GM11168 (cell line): ENCODE measurements around the gene C16orf78.
"Not testable (repeated sequence)": the region's sequence is repeated elsewhere in the genome, so short reads cannot be mapped to it uniquely, and the experiment has no call there.

Experiments used
- in situ Hi-C: fragments of 300-500 bp; cut with MboI; formaldehyde crosslinking; loops from one replicate; pipeline ENCODE4 v1.12.0; 2022; ENCODE audit warnings: low sequenced_read_pairs; ENCODE audit not compliant: unreplicated experiment

Gene C16orf78

GRCh38 chr16:49348408-49349176, 25.0 kb upstream of the C16orf78 start:
- in situ Hi-C loops = loop anchor here (5.0 kb wide), 1 partner anchor 661 kb away; no protein-coding TSS in a partner anchor

GRCh38 chr16:49349446-49350168, 24.0 kb upstream of the C16orf78 start:
- in situ Hi-C loops = loop anchor here (5.0 kb wide), 1 partner anchor 662 kb away; no protein-coding TSS in a partner anchor

GRCh38 chr16:49350265-49351095, 23.1 kb upstream of the C16orf78 start:
- in situ Hi-C loops = no loop called here

DNA sequence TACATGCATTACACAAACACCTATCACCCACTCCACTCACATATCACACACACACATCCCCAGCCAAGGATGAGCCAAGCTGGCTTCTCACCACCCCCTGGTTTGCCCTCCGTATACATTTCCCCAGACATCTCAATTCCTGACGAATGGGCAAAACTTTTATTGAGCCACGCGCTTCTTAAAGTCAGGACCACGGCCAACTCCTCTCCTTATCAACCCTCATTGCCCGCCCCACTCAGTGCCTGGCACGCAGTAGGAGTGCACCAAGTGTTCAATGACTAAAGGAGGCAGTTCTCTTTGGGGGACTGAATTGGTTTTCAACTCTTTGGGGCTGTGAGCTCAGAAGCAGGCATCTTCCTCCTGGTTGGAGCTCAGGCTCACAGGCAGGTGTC, 22.5 kb upstream of the C16orf78 start:
- in situ Hi-C loops = no loop called here

DNA sequence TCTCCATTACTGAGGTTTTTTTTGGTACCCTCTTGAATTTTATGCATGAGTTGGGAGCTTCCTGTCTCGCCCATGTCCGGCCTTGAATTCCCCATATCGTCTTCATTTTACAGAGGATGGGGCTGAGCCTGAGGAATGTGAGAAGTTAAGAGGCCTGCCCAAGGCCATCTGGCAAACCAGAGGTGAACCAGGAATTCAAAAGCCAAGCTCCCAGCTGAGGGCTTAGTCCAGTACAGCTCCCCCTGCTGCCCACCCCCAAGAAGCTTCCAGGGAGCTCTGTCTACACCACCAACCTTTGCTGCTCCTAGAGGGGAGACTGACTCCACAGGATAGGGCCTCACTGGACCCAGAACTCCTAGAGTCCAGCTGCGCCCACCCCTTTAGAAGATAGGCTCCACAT, 20.7 kb upstream of the C16orf78 start:
- in situ Hi-C loops = no loop called here

DNA sequence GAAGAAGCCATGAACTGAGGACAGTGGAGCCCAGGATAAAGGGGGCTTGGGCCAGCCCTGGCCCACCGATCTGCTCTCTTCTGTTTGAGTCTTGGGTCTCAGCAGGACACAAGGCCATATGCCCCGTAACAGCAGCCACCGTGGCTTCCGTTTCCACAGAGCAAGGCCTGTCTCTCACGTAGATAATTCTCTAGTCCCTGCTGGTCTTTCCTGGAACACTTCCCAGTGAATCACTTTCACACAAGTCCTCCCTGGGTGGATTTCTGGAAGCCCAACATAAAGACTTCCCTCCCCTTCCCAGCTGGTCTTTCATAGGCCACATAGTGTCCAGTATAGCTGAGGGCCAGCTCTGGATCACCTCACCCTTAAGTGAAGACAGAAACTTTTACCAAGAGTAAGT, 19.9 kb upstream of the C16orf78 start:
- in situ Hi-C loops = no loop called here

DNA sequence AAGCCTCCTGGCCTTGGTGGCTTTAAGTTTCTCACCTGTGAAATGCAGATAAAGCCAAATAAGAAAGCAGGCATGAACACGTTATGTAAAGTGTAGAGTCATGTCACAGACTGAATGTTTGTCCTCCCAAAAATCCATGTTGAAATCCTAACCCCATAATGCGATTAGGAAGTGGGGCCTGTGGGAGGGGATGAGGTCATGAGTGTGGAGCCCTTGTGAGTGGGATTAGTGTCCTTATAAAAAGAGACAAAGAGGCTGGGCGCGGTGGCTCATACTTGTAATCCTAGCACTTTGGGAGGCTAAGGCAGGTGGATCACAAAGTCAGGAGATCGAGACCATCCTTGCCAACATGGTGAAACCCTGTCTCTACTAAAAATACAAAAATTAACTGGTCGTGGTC, 19.5 kb upstream of the C16orf78 start:
- in situ Hi-C loops = no loop called here

- in situ Hi-C loops = no loop called here
These were observed 18.6 kb upstream of the C16orf78 start for GRCh38 chr16:49354991-49355390.

- in situ Hi-C loops = no loop called here
These were observed 17.5 kb upstream of the C16orf78 start for GRCh38 chr16:49355933-49356665.

DNA sequence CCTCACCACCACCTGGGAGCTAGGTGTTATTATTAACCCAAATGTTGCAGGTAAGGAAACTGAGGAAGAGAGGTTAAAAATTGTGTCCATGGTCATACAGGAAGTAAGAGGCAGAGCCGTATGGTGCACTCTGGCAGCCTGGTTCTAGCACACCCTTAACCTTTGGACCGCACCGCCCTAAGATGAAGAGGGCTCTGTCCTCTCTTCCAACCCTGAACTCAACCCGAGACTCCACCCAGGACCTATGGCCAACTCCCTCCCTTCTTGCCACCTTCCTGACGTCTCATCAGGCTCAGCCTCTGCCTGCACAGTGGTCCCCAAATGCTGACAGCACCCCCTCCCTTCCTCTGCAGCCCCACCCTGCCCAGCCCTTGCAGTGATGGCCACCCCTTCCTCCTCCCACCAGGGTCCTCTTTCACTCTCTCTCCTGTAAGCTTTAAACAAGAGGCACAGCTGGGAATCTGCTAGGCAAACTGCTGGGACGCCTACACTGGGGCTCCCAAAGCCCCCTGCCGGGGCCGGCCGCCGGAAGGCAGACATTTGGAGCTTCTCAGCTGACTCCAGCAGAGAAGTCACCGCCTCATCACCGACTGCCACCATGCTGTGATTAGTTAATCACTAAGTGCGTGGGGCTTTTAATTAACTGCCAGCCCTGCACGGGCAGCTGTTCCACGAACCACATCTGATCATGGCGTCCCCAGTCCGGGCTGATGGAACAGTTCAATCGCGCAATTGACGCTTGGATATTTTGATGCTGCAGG, 16.7 kb upstream of the C16orf78 start:
- in situ Hi-C loops = no loop called here

GRCh38 chr16:49359591-49359990, 14.0 kb upstream of the C16orf78 start:
- in situ Hi-C loops = no loop called here

DNA sequence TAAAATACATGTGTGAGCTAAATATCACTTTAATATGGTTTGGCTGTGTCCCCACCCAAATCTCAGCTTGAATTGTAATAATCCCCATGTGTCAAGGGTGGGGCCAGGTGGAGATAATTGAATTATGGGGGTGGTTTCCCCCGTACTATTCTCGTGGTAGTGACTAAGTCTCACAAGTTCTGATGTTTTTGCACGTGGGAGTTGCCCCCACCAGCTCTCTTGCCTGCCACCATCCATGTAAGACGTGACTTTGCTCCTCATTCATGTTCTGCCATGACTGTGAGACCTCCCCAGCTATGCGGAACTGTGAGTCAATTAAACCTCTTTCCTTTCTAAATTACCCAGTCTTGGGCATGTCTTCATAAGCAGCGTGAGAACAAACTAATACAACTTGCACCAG, 11.9 kb upstream of the C16orf78 start:
- in situ Hi-C loops = not testable (repeated sequence)

DNA sequence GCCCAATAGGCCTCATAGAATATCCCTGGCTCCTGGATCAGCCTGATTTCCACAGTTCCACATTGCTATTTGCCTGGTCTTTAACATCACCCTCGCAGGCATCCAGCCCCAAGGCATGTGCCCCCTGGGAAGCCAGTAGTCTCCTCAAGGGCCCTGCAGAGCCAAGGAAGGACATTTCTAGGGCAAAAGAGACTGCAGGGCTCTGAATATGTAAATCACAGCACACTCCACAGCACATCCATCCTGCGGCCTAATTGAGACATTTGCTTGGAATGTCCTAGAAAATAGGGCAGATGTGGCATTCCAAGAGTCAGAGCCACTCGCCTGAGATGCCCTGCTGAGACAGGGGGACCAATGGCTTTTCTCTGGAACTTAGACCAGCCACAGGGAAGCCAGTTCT, 11.4 kb upstream of the C16orf78 start:
- in situ Hi-C loops = no loop called here

DNA sequence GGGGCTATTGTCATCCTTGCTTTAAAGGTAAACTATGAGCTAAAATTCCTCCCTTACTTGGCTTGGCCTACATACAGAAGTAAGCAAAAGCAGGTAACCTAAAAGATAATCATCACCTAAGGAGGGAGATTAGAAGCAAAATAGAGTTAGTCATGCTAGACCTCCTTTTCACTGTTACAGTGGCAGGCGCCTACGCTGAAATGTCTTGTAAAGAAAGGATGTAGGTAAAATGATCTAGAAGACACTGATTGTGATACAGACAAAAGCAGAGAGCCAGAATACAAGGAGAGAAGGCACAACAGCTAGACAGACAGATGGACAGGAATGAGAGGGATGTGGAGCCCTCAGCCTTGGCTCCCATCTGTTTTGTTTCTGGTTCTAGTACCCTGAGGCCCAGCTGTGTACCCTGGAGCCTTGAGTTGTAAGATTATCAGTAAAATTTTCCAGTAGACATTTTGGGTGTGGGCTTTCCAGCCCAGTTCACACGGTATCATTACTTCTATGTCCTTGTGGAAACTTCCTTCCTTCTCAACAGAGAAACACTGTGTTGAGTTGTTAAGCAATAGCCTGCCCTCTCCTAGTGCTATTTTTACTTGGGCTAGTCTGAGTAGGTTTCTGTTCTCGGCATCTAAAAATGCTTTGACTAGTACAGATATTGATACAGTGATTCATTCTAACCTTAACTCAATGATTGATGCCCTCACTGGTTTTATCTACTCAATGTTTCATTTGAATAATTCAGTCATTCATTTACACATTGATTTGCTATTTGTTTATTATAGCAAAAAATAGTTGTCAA, 7.7 kb upstream of the C16orf78 start:
- in situ Hi-C loops = no loop called here

- in situ Hi-C loops = no loop called here
These were observed 6.9 kb upstream of the C16orf78 start for GRCh38 chr16:49366669-49367068.

DNA sequence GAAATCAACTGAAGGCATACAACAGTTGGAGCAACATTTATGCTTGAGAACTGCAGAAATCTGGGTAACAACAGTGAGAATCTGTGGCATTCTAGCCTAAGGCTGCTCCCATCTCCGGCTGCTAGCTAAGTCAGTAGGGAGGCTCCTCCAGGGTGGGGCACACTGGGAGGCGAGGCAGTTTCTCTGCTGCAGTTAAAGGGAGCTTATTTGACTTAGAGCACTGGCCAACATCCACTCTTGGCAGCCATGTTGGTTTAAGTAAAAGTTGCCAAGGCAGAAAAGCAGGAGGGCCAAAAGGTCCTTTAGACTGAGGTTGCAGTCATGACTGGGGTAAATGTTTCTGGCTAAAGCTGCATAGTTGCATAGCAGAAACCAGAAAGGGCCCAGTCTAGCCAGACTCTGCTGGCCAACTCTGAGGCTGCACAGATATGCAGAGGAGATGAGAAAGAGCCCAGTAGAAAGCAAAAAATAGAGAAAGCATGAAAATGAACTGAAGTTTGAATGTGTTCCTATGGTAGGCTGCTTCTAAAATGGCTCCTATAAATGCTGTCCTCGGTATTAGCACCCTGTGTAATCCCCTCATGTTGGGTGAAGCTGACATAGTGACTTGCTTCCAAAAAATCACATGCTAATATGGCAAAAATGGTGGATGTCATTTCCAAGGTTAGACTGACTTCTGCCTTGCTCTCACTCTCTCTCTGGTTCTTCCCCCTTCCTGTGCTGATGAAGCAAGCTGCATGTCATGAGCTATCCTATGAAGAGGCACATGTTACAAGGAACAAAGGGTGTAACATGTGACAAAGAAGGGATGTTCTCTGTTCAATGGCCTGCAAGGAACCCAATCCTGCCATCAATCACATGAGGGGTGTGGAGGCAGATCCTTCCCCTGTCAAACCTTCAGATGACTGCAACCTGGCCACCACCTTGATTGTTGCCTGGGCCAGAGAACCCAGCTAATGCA, 3.7 kb upstream of the C16orf78 start:
- in situ Hi-C loops = no loop called here

GRCh38 chr16:49376206-49376605, 2.6 kb downstream of the C16orf78 start:
- in situ Hi-C loops = no loop called here
